DND-41 (cell line): ENCODE results near the gene BTBD7.
A peak's percentile ranks its signal among the peaks of the same experiment; 100 is the strongest.

ENCODE experiments used
- ATAC-seq: fragments of 200-7000 bp; cut with Tn5 transposase; 3 replicates; pipeline ENCODE4 v1.9.1; 2021; ENCODE audit warnings: low read depth; ENCODE audit not compliant: insufficient read depth
- DNase-seq: peaks from one replicate; pipeline ENCODE4 v3.0.0-alpha.2; 2020
- H2AFZ ChIP-seq: 2 replicates; pipeline ENCODE4 v1.6.0; 2012; ENCODE audit warnings: low read depth, low read length
- H3K27ac ChIP-seq: 2 replicates; pipeline ENCODE4 v1.5.1; 2012; ENCODE audit warnings: low read length, inconsistent platforms
- H3K27me3 ChIP-seq: fragments of 200-600 bp; sonication (generic); 2 replicates; pipeline ENCODE4 v1.6.0; 2012; ENCODE audit warnings: low read length, mild to moderate bottlenecking, inconsistent platforms; ENCODE audit not compliant: insufficient read depth, poor library complexity
- H3K36me3 ChIP-seq: 2 replicates; pipeline ENCODE4 v1.5.1; 2012; ENCODE audit warnings: low read length, inconsistent platforms; ENCODE audit not compliant: insufficient read depth
- H3K4me1 ChIP-seq: 2 replicates; pipeline ENCODE4 v1.5.1; 2012; ENCODE audit warnings: mild to moderate bottlenecking, low read length; ENCODE audit not compliant: insufficient read depth
- H3K4me2 ChIP-seq: 2 replicates; pipeline ENCODE4 v1.6.0; 2012; ENCODE audit warnings: mild to moderate bottlenecking, moderate library complexity, low read length, inconsistent platforms; ENCODE audit not compliant: insufficient read depth
- H3K4me3 ChIP-seq, 2 experiments: fragments of 200-600 bp in 1 of 2; shearing (Covaris generic) in 1 of 2; 2 replicates each; pipeline ENCODE4 v1.5.1; 2012 to 2016; ENCODE audit warnings: inconsistent platforms in 2 of 2, low read length in 2 of 2, mild to moderate bottlenecking in 2 of 2, low read depth in 1 of 2, moderate library complexity in 1 of 2
- H3K79me2 ChIP-seq: 2 replicates; pipeline ENCODE4 v1.6.0; 2012; ENCODE audit warnings: low read length, inconsistent platforms; ENCODE audit not compliant: insufficient read depth
- H3K9ac ChIP-seq: 2 replicates; pipeline ENCODE4 v1.6.0; 2012; ENCODE audit warnings: low read depth, mild to moderate bottlenecking, inconsistent platforms, low read length, moderate library complexity
- H3K9me3 ChIP-seq: 2 replicates; pipeline ENCODE4 v1.5.1; 2012; ENCODE audit warnings: low read length, moderate library complexity, mild to moderate bottlenecking, inconsistent platforms; ENCODE audit not compliant: insufficient read depth, severe bottlenecking
- H4K20me1 ChIP-seq: 2 replicates; pipeline ENCODE4 v1.6.0; 2012; ENCODE audit warnings: low read length; ENCODE audit not compliant: insufficient read depth
- CTCF ChIP-seq: IDR thresholded peaks from 2 replicates; pipeline ENCODE4 v1.5.1; 2012; ENCODE audit warnings: borderline replicate concordance, low read length, moderate library complexity, mild to moderate bottlenecking; ENCODE audit not compliant: poor library complexity, severe bottlenecking; ENCODE audit errors: extremely low read depth
- EZH2 ChIP-seq: IDR thresholded peaks from 3 replicates; pipeline ENCODE4 v1.6.1; 2012; ENCODE audit warnings: borderline replicate concordance, low read depth, mild to moderate bottlenecking, moderate library complexity, low read length, inconsistent platforms; ENCODE audit not compliant: severe bottlenecking

Gene BTBD7

DNA sequence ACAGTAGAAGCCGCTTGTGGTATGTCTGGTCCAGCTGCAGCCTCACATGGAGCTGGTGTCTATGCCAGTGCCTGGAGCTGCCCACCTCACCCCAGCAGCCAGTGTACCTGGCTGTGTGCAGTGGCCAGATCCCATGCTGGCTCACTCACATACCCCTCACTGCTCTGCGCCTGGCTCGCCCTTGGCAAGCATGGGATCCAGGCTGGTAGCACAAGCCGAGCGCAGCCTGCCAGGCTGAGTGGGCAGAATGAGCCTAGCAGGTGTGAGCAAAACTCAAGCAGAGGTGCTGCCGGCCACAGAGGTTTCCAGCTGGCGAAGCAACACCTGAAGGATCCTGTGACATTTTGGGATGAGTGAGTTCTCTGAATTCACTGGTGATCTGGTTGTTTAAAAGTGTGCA, 5.0 kb upstream of the BTBD7 start:
- ATAC-seq: no peak
- Histone ChIP-seq H2AFZ (no peak overlapping the region), H3K9me3 (peaks cover 13% of the 10 kb centered on the region), H3K4me2 (no peak overlapping the region), H3K36me3 (no peaks in the 10 kb centered on the region), H3K4me3 (no peak overlapping the region), H3K27ac (no peak overlapping the region), H4K20me1 (no peaks in the 10 kb centered on the region), H3K27me3 (no peaks in the 10 kb centered on the region), H3K9ac (no peak overlapping the region), H3K79me2 (no peaks in the 10 kb centered on the region), H3K4me1 (peaks cover 15% of the 10 kb centered on the region)
- no peak for DNase-seq
- no peak for TF ChIP-seq CTCF

GRCh38 chr14:93337143-93337753, 4.4 kb upstream of the BTBD7 start:
- peaks cover 15% of the 10 kb centered on the region for H3K4me1 ChIP-seq
- no peak overlapping the region for H3K4me2 ChIP-seq
- peaks cover 5% of the 10 kb centered on the region for H3K79me2 ChIP-seq
- H4K20me1 ChIP-seq: no peaks in the 10 kb centered on the region
- no peak overlapping the region for H3K9ac ChIP-seq
- H3K36me3 ChIP-seq: no peaks in the 10 kb centered on the region; the same call in 1 of the 2 replicates
- no peak overlapping the region for H2AFZ ChIP-seq
- H3K27me3 ChIP-seq: no peaks in the 10 kb centered on the region
- TF ChIP-seq CTCF (no peak), EZH2 (no peak)
- DNase-seq (no peak), ATAC-seq (no peak)
- peaks cover 13% of the 10 kb centered on the region for H3K9me3 ChIP-seq
- H3K27ac ChIP-seq: no peak overlapping the region
- no peak overlapping the region for H3K4me3 ChIP-seq

DNA sequence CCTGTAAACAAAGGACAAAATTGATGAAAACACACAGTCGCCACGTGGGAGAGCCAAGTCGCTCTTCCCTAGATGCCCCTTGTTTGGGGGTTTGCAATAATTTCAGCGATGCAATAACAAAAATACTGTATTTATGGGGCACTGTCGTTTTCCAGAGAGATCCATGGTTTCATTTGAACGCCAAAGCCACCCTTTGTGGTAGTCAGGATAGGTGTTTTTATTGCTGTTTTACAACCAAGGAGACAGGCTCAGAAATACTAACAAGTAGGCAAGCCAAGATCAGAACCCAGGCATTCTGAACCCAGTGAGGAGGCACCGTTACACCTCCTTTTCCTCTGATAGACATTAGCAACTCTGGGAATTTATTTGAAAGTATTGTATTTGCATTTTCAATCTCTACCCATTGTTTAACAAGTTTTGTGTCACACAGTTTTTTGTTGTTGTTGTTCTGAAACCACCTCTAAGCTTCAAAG, 831 bp upstream of the BTBD7 start:
- Histone ChIP-seq H3K4me3 (peak overlapping the region; percentile 81 to 94), H3K4me1 (peaks cover 40% of the 10 kb centered on the region), H3K36me3 (no peaks in the 10 kb centered on the region; the same call in 1 of the 2 replicates), H3K79me2 (peaks cover 41% of the 10 kb centered on the region), H3K4me2 (peak overlapping the region; percentile 70), H4K20me1 (peaks cover 8% of the 10 kb centered on the region; the same call in 1 of the 2 replicates), H3K27ac (peak overlapping the region; percentile 81), H3K9ac (peak overlapping the region; percentile 71), H2AFZ (peak overlapping the region; percentile 91), H3K9me3 (peaks cover 13% of the 10 kb centered on the region), H3K27me3 (no peaks in the 10 kb centered on the region)
- no peak for DNase-seq
- TF ChIP-seq CTCF (no peak), EZH2 (no peak)
- ATAC-seq: no peak
